ENCODE data around the gene TSPO2.
A peak's percentile ranks its signal among the peaks of the same experiment; 100 is the strongest.

TSPO2 gene

DNA sequence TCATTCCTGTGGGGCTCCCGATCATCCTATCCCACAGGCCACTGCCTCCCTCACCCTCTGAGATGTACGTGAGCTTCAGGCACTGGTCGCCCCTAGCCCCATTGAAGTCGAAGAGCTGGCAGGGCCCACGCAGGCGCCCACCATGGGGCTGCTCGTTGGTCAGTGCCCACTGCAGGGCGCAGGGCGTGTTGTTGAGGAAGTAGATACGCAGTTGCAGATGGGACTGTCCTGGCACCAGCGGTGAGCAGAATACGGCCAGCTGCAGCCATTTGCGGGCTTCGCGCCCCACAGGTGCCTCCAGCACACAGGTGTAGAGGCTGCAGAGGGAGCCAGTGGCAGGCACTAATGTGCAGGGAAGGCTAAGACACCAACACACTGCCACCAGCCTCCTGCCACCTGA is 9.4 kb upstream of the TSPO2 start:
- Mint-ChIP-seq H3K27me3 (no peaks in the 10 kb centered on the region), H3K4me1 (peaks cover 12% of the 10 kb centered on the region), H3K36me3 (ENCODE audit: insufficient read depth) (peaks cover 2% of the 10 kb centered on the region), H3K9me3 (no peaks in the 10 kb centered on the region), H3K4me3 (no peak overlapping the region), H3K27ac (ENCODE audit: low read depth) (no peak overlapping the region)
- DNase-seq (ENCODE audit: low spot score in 2 of 2) (no peak), ATAC-seq (replicated peaks; ENCODE audit: extremely low read depth, poor library complexity, severe bottlenecking) (no peak)

DNA sequence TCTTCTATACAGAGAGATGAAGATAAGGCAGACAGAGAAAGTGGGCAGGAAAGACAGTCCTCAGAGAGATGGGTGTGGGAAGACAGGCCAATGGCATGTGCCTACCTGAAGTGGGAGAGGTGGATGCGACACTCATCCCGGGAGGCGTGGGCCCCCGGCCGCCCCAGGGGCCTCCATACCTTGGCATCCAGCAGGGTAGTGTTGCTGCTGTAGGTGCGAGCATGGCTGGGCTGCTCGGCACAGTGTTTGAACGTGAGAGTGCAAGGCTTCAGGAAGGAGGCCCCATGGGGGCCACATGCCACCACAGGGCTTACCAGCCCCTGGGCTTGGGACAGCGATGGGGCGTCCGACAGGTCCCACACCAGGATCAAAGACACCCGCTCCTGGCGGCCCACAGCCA is 8.5 kb upstream of the TSPO2 start:
- Mint-ChIP-seq H3K4me1 (peaks cover 7% of the 10 kb centered on the region), H3K27me3 (no peaks in the 10 kb centered on the region), H3K9me3 (no peaks in the 10 kb centered on the region), H3K27ac (ENCODE audit: low read depth) (no peak overlapping the region), H3K4me3 (no peak overlapping the region), H3K36me3 (ENCODE audit: insufficient read depth) (peaks cover under 1% of the 10 kb centered on the region)
- DNase-seq (ENCODE audit: low spot score in 2 of 2), result no peak
- ATAC-seq (replicated peaks; ENCODE audit: extremely low read depth, poor library complexity, severe bottlenecking), result no peak

DNA sequence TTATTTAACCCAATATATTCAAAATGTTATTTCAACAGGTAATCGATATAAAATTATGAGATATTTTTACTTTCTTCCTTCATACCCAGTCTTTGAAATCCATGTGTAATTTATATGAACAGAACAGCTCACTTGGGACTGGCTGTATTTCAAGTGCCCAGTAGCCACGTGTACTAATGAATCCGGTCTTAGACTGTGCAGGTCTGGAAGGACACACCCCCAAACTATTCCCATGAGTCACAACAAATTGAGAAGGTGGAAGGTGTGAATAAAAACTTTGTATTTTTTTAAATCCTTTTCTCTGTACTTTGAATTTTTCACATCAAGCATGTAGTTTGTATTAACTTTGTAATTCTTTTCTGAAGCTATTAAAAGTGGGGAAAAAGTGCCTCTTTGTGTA is 6.1 kb upstream of the TSPO2 start:
- Mint-ChIP-seq H3K27me3 (no peaks in the 10 kb centered on the region), H3K4me1 (no peaks in the 10 kb centered on the region), H3K9me3 (no peaks in the 10 kb centered on the region), H3K36me3 (ENCODE audit: insufficient read depth) (no peaks in the 10 kb centered on the region), H3K4me3 (no peak overlapping the region), H3K27ac (ENCODE audit: low read depth) (no peak overlapping the region)
- DNase-seq (ENCODE audit: low spot score in 2 of 2), result no peak
- ATAC-seq (replicated peaks; ENCODE audit: extremely low read depth, poor library complexity, severe bottlenecking), result no peak

DNA sequence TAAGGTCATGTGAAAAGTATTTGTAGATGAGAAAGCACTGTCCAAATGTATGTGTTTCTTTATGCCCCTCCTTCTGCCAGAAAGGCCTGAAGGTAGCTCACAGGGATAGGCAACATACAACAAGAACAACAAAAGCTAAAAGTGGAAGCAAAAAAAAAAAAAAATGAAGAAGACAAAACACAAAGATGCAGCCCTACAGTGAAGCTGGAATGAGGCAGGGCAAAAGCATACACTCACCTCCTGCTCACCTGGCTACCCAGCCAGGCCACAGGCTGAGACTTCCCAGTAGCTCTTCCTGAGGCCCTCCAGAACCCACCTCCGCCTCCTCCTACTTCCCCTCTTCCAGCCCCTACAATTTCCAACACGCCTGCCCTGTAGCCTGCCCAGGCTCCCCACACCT is 5.7 kb upstream of the TSPO2 start:
- DNase-seq (ENCODE audit: low spot score in 2 of 2) (no peak), ATAC-seq (replicated peaks; ENCODE audit: extremely low read depth, poor library complexity, severe bottlenecking) (no peak)
- H3K27ac Mint-ChIP-seq (ENCODE audit: low read depth), result peak overlapping the region; percentile 56
- no peak overlapping the region for H3K4me3 Mint-ChIP-seq
- H3K36me3 Mint-ChIP-seq (ENCODE audit: insufficient read depth), result no peaks in the 10 kb centered on the region
- no peaks in the 10 kb centered on the region for H3K4me1 Mint-ChIP-seq
- no peaks in the 10 kb centered on the region for H3K9me3 Mint-ChIP-seq
- H3K27me3 Mint-ChIP-seq, result no peaks in the 10 kb centered on the region

DNA sequence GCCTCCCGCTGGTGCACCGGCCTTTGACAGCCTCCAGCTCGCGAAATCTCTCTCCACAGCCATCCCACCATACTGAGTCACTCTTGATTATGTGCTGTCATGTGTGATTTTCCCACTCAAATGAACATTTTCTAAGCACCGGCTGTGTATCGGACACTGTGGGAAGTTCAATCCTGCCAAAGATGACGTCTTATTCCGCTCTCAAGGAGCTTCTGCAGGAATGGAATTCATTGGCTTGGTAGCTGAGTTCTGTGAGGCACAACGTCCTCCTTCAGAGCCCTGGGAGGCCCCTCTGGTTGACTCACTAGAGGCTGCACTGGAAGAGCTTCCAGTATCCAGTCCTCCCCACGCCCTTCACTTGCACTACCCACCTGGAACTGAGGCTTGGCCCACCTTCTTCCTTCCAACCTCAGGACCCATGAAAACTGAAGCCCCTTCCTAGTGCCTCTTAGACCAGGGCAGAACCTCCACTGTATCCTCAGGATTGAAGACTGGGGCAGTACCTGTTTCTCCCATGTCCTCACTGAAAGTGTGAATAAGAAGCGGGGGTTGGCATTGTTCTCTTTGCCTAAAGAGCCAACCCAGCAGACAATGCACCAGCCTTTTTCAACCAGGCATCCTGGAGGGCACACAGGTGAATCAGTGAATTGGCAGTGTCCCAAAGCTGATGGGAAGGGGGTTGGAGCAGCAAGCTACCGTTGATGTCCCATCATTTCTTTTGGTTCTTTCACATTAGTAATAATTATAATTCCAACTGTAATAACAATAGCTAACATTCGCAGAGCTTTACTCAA is 5.0 kb upstream of the TSPO2 start:
- Mint-ChIP-seq H3K36me3 (ENCODE audit: insufficient read depth) (no peaks in the 10 kb centered on the region), H3K27ac (ENCODE audit: low read depth) (peak overlapping the region; percentile 56), H3K4me3 (no peak overlapping the region), H3K27me3 (no peaks in the 10 kb centered on the region), H3K9me3 (no peaks in the 10 kb centered on the region), H3K4me1 (no peaks in the 10 kb centered on the region)
- DNase-seq (ENCODE audit: low spot score in 2 of 2), result no peak
- no peak for ATAC-seq (replicated peaks; ENCODE audit: extremely low read depth, poor library complexity, severe bottlenecking)

DNA sequence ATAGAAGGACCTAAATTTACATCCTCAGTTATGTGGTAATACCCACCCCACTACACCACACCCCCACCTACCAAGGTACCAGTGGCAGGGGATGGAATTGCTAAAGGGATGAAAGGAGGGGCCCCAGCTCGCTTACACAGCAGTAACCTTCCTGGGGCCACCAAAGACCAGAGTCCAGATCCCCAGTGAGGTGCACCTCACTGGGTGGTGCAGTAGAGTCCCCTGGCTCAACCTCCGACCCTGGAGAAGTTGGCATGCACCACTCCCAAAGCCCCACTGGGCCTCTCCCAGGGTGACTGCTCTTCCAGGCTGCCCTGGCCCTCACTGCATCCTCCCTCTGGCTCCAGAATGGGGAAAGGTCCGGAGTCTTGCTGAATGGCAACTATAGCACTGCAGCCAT is 4.1 kb upstream of the TSPO2 start:
- Mint-ChIP-seq H3K36me3 (ENCODE audit: insufficient read depth) (no peaks in the 10 kb centered on the region), H3K9me3 (no peaks in the 10 kb centered on the region), H3K27me3 (no peaks in the 10 kb centered on the region), H3K4me3 (no peak overlapping the region), H3K27ac (ENCODE audit: low read depth) (no peak overlapping the region), H3K4me1 (no peaks in the 10 kb centered on the region)
- DNase-seq (ENCODE audit: low spot score in 2 of 2), result no peak
- no peak for ATAC-seq (replicated peaks; ENCODE audit: extremely low read depth, poor library complexity, severe bottlenecking)

DNA sequence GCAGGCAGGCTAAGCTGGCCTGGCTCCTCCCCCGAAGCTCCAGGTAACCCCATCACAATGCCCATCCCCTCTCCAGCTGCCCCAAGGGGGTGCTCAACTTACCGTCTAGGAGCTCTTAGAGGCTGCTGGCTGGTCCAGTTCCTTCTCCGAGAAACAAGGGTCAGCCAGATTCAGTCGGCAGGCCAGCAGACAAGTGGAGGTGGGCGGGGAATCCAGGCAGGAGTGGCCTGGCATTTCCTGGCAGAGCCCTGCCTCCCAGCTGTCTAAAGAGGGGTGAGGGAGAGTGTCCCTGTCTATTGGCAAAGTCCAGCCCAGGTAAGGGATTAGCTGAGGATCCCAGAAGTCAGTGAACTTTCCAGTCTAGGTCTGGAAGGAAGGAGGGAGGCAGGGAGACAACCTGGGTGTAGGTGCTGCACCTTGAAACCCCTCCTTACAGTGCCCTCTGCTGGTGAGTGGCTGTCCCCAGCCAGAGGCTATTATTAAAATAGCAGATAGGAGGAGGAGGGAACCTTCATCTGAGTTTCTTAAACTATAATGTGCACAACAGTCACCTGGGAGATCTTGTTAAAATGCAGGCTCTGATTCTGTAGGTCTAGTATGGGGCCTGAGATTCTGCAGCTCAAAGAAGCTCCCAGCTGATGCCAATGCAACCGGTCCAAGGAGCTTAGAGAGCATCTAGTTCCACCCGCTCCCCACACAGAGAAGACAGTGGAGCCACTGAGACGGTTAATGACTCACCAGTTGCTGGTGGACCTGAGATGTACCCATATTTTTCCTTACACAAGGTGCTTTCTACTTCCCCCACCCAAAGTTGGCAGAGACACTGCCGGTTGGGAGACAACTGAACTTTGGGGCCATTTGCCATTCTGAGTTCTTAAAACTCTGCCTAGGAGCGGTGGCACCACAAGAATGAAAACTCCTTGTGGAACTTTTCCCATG is 2.9 kb upstream of the TSPO2 start, which contains the start of gene UNC5CL:
Gene UNC5CL, minus strand, starts transcription at position 162 of the 939 bp plus-strand sequence. CDS start 4,147 bp downstream, outside the sequence.
- no peak within 1 kb of the TSS for H3K4me3 Mint-ChIP-seq
- H3K27me3 Mint-ChIP-seq, result no peaks in the 10 kb centered on the region
- H3K36me3 Mint-ChIP-seq (ENCODE audit: insufficient read depth), result no peaks in the 10 kb centered on the region
- DNase-seq (ENCODE audit: low spot score in 2 of 2) (peak; percentile 23 to 27), ATAC-seq (replicated peaks; ENCODE audit: extremely low read depth, poor library complexity, severe bottlenecking) (no peak)
- no peaks in the 10 kb centered on the region for H3K9me3 Mint-ChIP-seq
- no peaks in the 10 kb centered on the region for H3K4me1 Mint-ChIP-seq
- no peak within 1 kb of the TSS for H3K27ac Mint-ChIP-seq (ENCODE audit: low read depth)

DNA sequence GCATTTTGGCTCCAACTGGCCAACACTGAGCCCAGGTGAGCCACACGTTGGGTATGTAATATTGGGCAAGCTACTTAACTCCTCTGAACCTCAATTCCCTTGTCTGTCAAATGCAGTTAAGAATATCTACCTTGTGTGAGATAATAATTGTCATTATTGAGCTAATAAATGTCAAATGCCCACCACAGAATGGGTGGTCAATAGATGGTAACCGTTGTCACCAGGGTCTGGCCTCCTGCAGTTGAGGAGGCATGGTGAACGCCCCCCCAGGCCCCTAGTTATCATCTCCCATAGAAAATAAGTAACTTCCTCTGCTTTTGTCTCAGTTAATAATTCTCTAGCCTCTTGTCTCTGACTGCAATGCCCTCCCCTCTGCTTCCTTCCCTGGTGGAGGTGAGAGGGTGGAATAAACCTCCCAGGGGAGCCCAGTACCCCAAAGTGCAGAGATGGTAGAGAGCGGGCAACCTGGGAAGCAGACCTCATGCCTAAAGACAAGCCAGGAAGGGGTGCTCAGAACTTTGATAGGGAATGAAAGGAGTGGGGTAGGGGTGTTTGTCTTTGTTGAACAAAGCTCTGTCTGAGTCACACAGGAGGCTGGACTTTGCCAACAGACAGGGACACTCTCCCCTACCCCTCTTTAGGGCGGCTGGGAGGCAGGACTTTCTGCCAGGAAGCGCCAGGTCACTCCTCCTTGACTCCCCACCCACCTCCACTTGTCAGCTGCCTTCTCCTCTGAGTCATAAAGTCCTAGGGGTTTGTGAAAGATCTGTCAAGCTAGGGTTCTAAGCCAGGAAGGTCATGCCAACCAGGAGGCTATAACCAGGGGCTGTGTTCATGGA is 1.9 kb upstream of the TSPO2 start:
- ATAC-seq (replicated peaks; ENCODE audit: extremely low read depth, poor library complexity, severe bottlenecking), result no peak
- no peaks in the 10 kb centered on the region for H3K4me1 Mint-ChIP-seq
- no peaks in the 10 kb centered on the region for H3K9me3 Mint-ChIP-seq
- no peak overlapping the region for H3K27ac Mint-ChIP-seq (ENCODE audit: low read depth)
- no peak for DNase-seq (ENCODE audit: low spot score in 2 of 2)
- H3K36me3 Mint-ChIP-seq (ENCODE audit: insufficient read depth), result no peaks in the 10 kb centered on the region
- H3K4me3 Mint-ChIP-seq, result no peak overlapping the region
- H3K27me3 Mint-ChIP-seq, result no peaks in the 10 kb centered on the region

DNA sequence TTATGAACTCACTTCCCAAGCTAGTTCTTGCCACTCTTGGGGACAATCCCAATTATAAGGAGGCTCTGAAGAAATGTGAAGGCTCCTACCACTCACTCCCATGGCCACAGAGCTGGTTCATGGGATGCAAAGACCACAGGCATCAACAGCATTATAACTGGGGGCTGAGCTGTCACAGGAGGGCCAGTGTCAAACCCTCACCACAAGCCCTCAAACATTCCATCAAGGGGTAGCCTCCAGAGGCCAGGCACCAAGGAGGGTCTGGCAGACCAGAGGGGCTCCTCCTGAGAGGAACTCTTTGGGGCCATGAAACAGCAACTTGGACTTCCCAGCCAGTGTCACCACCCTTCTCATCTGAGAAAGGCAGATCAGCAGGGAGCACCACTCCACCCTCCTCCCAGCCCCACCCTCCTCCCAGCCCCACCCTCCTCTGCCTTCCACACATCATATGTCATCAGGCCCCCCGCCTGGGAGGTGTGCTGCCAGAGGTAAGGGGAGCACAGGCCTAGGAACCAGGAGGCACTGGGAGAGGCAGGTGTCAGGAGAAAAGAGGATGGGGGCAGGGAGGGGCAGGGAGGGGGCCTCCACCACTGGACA is 1.2 kb upstream of the TSPO2 start:
- no peak for ATAC-seq (replicated peaks; ENCODE audit: extremely low read depth, poor library complexity, severe bottlenecking)
- H3K36me3 Mint-ChIP-seq (ENCODE audit: insufficient read depth), result no peaks in the 10 kb centered on the region
- no peaks in the 10 kb centered on the region for H3K27me3 Mint-ChIP-seq
- H3K4me3 Mint-ChIP-seq, result no peak overlapping the region
- no peaks in the 10 kb centered on the region for H3K9me3 Mint-ChIP-seq
- H3K27ac Mint-ChIP-seq (ENCODE audit: low read depth), result no peak overlapping the region
- no peaks in the 10 kb centered on the region for H3K4me1 Mint-ChIP-seq
- DNase-seq (ENCODE audit: low spot score in 2 of 2), result no peak

DNA sequence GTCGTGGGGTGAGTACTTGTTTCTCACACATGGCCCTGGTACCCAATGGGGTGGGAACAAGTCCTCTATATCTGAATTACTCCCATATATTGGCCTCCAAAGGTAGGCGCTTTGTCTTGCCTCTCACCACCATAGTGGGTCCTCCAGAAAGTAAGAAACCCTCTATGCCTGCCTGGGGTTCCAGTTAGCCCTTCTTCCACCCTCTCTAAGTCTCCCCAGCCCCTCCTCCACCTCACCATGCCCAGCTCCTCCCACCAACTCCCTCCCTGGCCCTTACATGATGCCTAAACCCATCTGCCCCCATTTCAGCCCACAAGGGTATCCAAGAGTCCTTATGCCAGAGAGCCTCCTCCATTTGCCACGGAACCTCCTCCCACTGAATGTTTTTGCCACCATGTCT is 884 bp downstream of the TSPO2 start:
- ATAC-seq (replicated peaks; ENCODE audit: extremely low read depth, poor library complexity, severe bottlenecking) (no peak), DNase-seq (ENCODE audit: low spot score in 2 of 2) (no peak)
- Mint-ChIP-seq H3K27ac (ENCODE audit: low read depth) (no peak overlapping the region), H3K9me3 (no peaks in the 10 kb centered on the region), H3K4me1 (no peaks in the 10 kb centered on the region), H3K36me3 (ENCODE audit: insufficient read depth) (no peaks in the 10 kb centered on the region), H3K4me3 (no peak overlapping the region), H3K27me3 (no peaks in the 10 kb centered on the region)

DNA sequence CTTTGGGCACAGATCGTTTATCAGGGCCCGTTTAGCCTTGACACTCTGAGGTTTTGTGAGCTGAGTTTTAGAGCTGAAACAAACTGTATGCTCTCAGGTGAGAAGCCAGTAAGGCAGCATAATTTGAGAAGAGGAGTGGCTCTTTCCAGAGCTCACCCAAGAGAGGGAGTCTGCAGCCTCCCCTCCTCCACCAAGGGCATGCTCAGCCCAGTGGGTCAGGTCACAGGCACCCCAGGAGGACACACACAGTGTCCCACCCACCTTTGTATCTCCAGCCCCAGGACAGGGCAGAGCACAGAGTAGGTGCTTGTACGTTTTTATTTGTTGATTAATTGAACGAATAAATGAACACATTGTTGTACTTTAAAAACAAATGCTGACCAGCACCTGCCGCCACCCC is 3.4 kb downstream of the TSPO2 start:
- no peak overlapping the region for H3K27ac Mint-ChIP-seq (ENCODE audit: low read depth)
- no peaks in the 10 kb centered on the region for H3K27me3 Mint-ChIP-seq
- H3K4me1 Mint-ChIP-seq, result no peaks in the 10 kb centered on the region
- no peaks in the 10 kb centered on the region for H3K36me3 Mint-ChIP-seq (ENCODE audit: insufficient read depth)
- ATAC-seq (replicated peaks; ENCODE audit: extremely low read depth, poor library complexity, severe bottlenecking), result no peak
- DNase-seq (ENCODE audit: low spot score in 2 of 2), result no peak
- no peaks in the 10 kb centered on the region for H3K9me3 Mint-ChIP-seq
- H3K4me3 Mint-ChIP-seq, result no peak overlapping the region

DNA sequence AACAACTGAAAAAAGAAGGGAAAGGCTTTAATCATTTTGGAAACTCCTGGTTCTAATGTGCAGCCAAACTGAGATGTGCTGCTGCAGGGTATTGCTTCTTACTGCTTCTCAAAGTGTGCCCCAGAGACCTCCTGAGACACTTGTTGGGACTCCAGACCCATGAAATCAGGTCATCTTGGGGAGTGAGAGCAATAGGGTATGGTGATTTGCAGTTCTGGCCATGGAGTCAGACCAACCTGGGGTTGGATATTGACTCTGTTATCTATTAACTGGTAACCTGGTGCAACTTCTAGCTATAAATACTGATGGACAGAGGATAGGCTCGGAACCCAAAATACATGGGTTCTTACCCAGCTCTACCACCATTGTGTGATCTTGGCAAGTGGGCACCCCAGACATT is 3.8 kb downstream of the TSPO2 start:
- no peaks in the 10 kb centered on the region for H3K36me3 Mint-ChIP-seq (ENCODE audit: insufficient read depth)
- DNase-seq (ENCODE audit: low spot score in 2 of 2) (no peak), ATAC-seq (replicated peaks; ENCODE audit: extremely low read depth, poor library complexity, severe bottlenecking) (no peak)

More for the DNA sequence above, 3.8 kb downstream of the TSPO2 start:
- no peaks in the 10 kb centered on the region for H3K9me3 Mint-ChIP-seq
- no peak overlapping the region for H3K27ac Mint-ChIP-seq (ENCODE audit: low read depth)
- no peak overlapping the region for H3K4me3 Mint-ChIP-seq
- H3K27me3 Mint-ChIP-seq, result no peaks in the 10 kb centered on the region
- H3K4me1 Mint-ChIP-seq, result no peaks in the 10 kb centered on the region

Data from central memory CD8-positive, alpha-beta T cell (primary cell).